Non-pigmented ciliary epithelial cell (primary cell): ENCODE measurements around the gene NSUN2.

Source experiments
- DNase-seq: peaks from one replicate; pipeline ENCODE4 v3.0.0-alpha.2; 2010; ENCODE audit warnings: low read depth

Gene NSUN2

DNA sequence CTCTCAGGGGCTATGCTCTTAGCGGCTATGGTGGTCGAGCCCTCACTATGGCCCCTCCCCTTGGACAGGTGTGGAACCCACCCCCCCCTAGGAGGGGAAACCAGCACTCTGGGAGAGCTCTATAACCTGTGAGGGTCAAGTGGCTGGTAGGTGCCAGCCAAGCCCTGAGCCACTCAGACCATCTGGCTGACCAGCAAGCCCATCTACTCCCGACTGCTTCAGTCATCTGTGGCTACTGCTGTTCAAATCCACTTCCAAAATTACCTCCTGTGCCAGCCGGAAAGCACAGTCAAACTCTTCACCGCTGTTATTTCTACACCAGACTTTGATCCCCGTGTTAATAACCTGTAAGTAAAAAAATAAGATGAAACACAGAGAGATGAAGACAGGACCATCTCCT is 28.5 kb downstream of the NSUN2 start:
- no peak for DNase-seq

DNA sequence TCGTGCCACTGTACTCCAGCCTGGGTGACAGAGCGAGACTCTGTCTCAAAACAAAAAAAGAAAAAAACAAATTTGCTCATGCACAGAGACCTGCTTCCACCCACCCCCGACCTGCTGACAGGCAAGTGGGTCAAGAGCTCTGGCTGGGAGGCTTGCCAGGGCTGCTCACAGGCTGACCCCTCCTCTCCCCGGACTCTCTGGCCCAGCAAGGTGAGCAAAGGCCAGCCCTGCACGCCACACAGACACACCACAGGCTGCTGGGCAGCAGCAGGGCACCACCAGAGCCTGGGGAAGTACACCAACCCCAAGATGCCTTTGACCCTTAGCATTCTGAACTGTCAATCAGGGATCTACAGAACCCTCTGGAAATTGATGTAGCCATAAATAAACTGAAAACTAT is 29.2 kb downstream of the NSUN2 start:
- DNase-seq, result no peak

DNA sequence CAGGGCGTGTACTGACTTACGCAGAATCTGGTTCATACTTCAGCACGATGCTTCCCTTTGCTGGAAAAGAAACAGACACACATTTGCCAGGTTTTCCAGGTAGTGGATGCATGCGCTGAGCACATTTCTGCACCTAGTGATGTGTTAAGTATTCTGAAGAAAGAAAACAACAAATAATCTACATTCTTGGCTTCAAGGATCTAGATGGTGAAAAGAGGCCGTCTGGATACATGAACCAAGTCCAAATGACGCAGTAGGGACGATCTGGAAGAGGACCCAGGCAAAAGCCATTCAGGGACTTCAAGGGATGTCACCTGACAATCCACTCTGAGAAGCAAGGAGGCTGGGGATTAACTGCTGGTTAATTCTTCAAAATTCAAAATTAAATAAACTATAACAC is 30.4 kb downstream of the NSUN2 start:
- no peak for DNase-seq

DNA sequence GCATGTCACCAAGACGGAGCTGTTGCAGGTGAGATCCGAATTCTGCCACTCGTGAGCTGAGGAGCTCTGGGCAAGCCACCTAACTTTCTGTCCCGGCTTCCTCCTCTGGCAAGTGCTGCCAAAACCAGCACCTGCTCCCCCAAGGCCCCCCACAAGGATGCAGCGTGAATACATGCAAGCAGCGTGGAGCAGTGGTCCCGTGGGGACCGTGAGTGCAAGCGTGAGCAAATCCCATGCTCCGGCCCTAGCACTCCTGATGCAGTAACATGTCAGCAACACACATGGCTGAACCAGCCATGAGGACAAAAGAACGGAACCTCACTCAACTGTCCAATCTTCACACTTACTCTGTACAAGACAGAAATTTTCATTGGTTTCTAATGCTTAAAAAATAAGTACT is 31.0 kb downstream of the NSUN2 start:
- DNase-seq, result no peak

DNA sequence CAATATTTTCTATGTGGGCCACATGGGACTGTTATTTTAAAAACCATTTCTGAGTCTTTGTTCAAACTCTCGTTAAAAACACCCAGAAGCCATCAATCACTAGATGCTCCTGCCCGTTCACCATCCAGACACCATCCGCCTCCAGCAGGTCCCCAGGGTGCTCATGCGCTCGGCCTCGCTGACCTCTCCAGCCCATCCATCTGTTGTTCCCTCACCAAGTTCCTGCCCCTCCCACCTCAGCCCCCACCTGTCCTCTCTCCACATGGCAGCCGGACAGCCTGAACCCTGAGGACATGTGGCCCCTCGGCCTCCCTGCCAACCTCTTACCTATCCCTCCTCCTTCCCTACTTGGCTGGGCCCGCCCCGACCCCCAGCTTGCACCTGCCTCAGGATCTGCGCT is 31.6 kb downstream of the NSUN2 start:
- no peak for DNase-seq

DNA sequence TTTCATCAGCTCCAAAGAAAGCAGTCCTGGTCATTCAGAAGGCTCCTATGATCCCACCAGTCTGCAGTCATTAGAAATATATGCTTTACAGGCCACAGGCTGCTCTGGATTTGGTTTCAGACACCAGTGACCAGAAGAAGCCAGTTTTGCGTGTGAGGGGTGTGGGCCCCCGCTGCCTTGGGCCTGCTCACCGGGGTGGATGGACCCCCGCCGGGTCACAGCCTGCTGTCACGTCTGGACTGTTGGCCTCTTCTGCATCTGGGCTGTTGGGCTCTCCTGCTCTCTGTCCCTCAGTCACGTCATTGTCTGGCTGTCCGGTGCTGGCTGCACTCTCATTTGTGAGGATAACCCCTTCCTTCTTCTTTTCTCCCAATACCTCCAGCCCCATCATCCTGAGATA is 33.1 kb downstream of the NSUN2 start:
- DNase-seq, result no peak

DNA sequence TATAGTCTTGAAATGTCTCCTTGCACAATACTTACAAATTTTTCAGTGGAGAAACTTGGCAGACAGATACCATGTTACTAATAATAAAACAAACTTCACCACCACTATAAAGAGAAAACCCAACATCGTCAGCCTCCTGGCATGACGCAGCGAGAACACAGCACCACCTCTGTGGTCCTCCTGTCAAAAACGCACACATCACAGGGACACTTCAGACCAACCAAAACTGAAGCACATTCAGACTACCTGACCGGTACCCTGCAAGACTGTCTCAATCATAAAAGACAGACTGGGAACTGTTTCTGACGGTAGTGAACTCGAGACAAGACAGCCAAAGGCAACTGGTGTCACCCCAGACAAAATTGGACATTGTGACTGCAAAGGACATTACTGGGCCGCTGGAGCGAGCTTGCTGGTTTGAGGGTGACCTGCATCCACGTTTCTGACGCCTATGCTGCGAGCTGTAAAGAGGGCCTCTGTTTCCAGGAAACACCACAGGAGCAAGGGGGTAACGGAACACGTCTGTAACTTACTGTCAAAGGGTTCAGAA is 34.4 kb downstream of the NSUN2 start:
- no peak for DNase-seq

DNA sequence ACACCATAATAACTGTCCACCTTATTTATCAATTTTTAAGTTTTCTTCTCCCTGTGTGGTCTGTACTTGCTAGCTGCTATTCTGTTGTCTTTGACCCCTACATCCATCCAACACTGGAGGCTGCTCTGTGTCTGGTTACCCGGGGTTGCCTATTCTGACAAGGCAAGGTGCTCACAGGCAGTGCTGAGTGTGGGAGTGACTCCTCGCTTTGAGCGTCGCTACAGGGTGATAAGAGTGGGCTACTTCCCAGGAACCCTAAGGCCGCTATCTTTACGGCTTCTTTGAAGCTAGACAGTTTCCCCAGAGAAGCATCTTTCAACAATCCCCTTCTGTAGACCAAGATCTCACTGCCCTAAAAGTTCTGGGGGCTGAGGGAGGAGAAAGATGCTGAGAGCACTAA is 35.3 kb downstream of the NSUN2 start:
- DNase-seq, result no peak

DNA sequence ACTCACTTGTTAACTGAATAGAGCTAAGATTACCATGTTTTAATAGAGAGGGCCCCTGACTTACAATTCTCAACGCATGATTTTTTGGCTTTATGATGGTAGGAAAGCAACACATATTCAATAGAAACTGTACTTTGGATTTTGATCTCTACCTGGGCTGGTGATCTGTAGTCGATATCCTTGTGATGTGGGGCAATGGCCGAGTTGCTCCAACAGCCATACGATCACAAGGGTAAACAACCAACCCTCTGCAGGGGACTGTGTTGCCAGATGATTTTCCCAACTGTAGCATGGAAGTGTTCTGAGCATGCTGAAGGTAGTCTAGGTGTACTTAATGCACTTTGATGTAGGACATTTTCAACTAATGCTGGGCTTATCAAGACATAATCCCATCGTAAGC is 36.5 kb downstream of the NSUN2 start:
- DNase-seq, result no peak

DNA sequence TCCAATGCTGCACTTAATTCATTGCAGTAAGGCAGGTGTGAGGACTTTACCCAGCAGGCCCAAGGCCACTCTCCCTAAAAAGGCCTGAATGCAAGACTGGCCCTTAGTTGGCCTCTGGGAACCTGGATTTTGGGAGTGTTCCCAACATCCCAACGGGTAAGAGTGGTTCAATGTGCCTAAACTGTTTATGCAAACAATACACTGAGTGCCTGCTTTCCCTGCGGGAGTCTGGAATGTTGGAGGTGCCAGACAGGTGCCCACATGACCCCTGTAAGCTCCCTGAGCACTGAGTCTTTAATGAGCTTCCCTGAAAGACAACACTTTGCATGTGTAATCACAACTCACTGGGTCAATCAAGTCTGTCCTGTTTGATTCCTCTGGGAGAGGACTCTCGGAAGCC is 37.4 kb downstream of the NSUN2 start:
- no peak for DNase-seq

DNA sequence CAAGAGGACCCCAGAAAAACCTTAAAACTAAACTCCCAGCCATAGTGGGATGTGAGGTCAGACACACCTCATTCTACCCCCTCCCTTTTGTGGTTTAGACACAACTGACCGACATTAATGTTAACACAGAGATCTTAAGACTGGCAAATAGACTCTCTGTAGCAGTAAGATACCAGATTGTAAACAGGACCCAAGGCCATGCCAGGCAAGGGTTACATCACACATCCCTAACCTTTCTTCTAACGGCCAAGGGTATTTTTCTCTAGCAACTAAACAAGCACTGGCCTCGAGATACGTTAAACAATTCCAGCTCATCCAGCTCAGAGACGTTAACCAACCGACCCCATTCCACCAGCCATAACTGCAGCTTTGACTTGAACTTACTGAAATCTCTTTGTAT is 38.8 kb downstream of the NSUN2 start:
- DNase-seq, result no peak

DNA sequence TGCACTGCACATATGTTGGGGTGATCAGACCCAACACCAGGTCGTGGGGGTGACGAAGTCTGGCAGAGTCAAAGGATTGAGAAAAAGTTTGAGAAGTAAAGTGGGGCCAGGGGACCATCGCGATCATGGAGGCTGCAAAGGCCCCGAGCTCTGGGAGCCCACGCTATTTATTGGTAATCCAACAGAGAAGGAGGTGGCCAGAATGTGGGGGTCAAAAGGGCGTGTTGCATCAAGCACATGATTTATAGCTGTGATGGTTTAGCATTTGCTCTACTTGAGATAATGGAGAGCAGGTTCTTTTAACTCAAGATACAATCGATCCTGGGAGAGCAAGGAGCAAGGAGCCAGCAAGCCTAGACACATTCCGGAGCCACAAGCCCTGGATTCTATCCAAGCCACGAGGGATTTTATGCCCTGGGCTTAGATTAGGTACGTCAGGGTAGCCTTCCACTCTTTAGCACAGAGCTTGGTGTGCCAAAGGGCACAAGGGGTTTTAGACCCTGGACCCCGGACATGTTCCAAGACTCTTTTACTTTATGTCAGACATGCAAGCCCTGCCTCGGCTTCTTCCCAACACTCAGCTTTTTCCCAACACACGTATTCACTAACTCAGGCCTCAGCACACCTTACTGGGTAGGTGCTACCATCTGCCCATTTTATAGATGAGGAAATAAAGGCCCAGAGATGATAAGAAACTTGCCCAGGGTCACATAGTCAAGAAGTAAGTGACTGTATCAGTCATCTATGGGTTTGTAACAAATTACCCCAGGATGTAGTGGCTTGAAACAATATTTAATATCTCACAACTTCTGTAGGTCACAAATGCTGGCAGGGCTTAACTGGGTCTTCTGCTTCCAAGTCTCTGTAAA is 39.5 kb downstream of the NSUN2 start:
- DNase-seq, result no peak

DNA sequence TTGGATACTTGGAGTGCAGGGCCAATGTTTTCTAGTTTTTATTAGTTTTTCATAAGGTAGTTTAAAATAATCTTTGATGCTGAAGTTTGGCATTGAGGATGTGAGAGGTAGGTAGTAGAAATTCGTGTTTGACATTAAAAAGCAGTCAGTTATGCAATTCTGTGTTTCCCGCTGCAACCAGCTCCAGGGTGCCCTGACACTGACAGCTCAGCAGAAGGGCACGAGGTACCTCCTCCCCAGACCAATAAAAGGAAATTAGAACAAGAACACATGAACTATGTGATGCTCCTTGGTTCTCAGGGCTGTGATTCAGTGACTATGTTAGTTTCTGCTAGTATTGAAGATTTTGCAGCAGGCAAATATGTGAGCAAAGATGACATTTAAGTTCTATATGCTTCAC is 40.2 kb downstream of the NSUN2 start:
- no peak for DNase-seq

DNA sequence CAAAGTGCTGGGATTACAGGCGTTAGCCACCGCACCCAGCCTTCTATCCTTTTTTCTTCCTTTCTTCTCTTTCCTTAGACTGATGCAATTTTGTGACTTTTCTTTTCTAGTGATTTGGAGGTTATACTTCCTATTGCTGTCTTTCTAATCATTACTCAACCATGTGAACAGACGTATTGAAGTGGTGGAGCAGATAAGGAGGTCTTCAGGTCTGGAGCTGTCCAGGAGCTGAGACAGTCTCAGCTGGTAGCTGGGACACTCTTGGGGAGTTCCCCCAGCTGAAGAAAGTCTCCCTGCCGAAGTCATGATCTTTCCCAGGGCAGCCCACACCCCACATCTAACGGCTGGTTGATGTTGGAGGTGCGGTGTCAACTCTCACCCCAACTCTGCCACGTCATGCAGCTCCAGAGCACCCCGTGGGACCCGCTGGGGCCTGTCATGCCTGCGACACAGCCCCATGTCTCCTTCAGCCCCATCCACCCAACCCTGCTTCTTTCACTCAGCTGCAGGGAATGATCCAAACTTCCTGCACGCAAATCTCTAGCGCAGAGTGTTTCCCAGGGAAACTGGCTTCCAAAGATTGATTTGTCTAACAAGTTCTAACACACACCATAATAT is 41.1 kb downstream of the NSUN2 start:
- DNase-seq, result no peak

DNA sequence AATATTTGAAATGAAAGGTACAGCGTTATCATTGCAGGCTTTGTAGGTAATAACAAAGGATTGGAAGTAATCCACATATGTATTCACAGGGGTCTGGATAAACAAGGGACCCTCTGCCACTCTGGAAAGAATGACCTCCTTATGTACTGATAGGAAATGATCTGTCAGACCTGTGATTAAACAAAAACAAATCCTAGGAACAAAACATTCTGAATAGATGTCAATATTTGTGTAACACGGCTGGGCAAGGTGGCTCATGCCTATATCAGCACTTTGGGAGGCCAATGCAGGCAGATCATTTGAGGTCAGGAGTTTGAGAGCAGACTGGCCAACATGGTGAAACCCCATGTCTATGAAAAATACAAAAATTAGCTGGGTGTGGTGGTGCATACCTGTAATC is 42.3 kb downstream of the NSUN2 start:
- DNase-seq, result no peak

DNA sequence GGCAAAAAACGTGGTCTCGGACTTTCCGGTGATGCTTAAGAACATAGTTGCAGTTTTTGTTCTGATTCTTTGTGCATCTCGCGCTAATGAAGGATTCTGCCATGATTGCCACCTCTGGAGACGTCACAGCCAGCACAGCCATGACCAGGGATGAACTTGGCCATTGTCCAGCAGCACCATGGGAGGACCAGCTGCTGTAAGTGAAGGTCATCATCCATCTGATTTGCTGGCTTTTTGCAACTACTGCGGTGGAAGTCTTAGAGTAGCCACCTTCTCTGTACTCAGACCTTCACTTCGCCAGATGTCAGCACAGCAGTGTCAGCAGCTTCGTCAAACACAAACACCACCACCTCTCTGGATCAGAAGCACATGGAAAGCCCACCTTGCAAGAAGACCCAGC is 45.7 kb downstream of the NSUN2 start:
- no peak for DNase-seq

DNA sequence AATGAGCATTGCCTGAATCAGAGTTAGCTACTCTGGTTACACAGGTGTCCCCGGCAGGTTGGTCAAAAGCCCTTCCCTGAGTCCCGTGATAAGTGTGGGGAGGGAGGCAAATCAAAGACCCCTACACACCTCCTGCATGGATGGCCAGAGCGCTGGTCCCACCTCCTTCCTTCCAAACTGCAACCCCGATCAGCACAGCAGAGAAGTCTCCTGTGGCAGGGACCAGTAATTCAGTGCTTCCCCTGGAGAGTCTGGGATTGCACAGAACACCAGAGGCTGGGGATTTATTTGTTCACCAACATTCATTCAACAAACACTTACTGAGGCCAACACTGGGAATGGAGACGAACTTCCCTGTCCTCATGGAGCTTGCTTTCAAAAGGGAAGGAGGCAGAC is 46.2 kb downstream of the NSUN2 start:
- DNase-seq, result no peak

DNA sequence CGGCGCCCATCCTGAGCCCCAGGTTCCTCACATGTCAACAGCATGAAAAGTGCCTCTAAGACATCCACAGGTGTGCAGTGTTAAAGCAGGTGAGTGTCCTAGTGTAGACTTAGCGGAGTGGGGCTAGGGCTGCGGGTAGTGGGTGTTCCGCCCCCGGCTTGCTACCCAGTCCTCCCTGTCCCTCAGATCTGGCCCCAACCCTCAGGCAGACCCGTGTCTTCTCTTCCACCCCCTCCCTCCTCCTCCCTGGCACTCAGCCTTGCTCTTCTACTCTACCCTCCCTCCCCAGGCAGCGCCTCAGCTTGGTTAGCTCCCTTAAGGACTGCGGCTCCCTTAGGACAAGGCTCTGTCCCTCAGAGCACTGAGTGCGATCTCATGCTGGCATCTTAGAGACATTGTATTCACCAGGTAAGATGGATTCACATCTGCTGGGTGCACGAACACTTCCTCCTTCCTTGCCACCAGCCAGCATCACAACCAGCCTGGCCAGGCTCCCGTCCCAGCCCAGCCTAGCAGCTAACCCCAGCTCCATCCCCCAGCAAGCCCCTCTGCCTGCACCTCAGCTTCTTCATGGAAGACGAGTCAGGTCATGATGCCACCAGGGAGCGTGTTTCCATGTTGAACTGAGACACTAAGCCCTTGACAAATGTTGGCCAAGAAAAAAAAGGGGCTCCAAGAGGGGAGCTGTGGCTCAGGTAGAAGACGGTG is 46.8 kb downstream of the NSUN2 start:
- no peak for DNase-seq

DNA sequence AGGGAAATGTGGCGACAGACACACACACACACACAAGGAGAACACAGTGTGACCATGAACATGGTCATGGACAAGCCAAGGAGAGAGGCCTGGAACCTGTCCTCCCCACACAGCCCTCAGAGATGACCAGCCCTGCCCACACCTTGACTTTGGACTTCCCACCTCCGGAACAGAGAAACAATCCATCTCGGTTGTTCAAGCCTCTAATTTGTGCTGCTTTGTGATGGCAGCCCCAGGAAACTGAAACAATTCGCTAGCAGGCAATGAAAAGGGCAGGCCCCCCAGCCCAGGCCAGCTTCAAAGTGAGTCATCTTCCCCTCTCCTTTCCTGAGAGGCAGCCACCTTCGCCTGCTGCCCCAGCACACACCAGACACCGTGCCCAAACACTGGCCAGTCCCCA is 47.7 kb downstream of the NSUN2 start:
- DNase-seq, result no peak

DNA sequence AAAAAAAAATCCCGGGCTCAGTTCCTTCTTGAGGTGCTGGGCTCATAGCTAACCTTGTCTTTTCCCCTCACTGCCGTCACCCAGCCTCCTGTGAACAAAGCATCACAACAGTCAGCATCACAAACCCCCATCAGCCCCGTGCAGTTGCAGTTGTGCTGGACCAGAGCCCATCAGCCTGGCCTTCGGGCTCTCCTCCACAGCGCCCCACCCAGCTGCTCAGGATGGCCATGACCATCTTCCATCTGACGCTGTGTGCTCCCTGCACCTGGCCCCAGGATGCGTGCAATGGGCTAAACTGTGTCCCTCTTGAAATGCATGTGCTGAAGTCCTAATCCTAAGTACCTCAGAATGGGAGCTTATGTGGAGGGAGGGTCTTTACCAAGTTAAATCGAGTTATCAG is 48.1 kb downstream of the NSUN2 start:
- no peak for DNase-seq

DNA sequence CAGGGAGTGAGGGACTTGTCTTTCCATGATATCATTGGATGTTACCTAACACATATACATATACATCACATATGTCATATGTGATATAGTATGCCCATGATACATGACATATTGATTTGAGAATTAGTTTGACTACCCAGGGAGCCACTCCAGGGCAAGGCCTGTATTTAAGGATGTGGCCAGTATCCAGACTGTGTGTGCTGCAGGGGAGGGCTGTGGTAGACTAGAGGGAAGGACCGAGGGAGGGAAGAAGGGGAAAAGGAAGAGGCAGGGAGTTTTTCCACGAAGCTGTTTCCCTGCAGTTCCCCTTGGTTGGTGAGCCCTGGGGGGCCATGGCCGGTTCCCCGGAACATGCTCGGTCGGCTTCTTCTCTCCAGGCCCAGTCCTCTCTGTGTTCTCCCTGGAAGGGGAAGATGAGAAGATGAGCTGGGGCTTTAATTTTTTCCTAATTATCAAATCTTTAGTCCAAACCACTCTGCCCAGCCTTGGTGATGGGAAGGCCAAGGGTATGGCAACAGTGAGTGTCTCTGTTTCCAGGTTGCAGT is 48.7 kb downstream of the NSUN2 start:
- no peak for DNase-seq

DNA sequence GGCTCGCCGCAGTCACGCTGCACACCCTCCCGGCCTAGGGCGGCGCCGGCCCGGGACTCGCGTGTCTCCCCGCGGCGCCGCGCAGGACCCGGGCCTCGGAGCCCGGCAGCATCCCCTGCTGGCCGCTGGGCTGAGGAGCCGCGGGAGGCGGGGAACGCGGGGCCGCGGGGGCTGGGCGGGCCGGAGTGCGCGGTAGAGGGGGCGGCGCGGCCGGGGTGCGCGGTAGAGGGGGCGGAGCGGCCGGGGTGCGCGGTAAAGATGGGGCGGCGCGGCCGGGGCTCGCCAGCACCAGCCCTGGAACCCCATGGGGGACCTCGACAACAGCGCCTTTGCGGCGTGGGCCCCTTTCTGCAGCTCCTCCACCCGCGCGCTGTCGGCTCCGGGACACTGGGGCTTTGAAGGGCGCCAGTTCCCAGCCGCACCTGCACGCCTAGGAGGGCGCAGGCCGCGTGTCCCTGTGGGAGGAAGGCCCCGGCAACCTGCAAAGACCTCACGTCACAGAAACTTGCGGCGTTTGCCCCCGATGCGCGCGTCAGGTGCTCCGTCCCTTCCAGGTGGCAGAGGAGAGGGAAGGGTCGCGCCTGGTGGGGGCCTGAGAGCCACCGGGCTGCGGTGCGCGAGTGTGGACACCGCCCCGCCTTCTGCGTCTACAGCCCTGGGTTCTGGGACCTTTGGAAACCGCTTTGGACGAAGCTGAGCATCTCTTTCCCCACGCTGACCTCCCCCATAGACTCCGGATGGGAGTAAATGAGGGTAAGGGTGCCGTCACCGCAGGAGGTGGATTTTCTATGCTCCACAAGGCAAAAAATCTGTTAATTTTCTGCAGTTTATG is 49.6 kb downstream of the NSUN2 start:
- DNase-seq, result no peak
